ENCODE data around the gene FOXA2. TPM values are rescaled to one million over a fixed set of nuclear protein-coding genes. Genes with fewer than 3 reads are reported as not detected.

FOXA2 gene
- total and polyA plus RNA-seq, 2 of the 13 experiments (the other 11 are each of a cell fraction or from before 2014, with no cell fraction given): 8.8 to 12.2 TPM

GRCh38 chr20:22533823-22534751 is 50.3 kb downstream of the FOXA2 start (continued):
- TF ChIP-seq MEIS1 (CRISPR knock-in tag; IDR thresholded peaks at IDR 0.05; ENCODE audit: borderline replicate concordance) (peak; percentile 100), SOX6 (IDR thresholded peaks at IDR 0.05) (no peak), SOX6 (CRISPR knock-in tag; IDR thresholded peaks at IDR 0.05) (peak; percentile 99), ZNF468 (CRISPR knock-in tag; IDR thresholded peaks at IDR 0.05) (peak; percentile 92), RFX5 (IDR thresholded peaks at IDR 0.05; ENCODE audit: low read depth, low read length) (0 out of 2 replicates have a peak, but pooled peaks have one; percentile 21), NFRKB (IDR thresholded peaks at IDR 0.05) (no peak), KLF16 (CRISPR knock-in tag; IDR thresholded peaks at IDR 0.05) (peak in 1 of 2 experiments; percentile 94; a peak in 2 of 4 replicates), SAFB2 (CRISPR knock-in tag; IDR thresholded peaks at IDR 0.05; ENCODE audit: borderline replicate concordance, low read depth) (peak; percentile 73; the same call in 1 of the 2 replicates), TEAD3 (CRISPR knock-in tag; optimal IDR thresholded peaks at IDR 0.05; ENCODE audit: borderline replicate concordance) (peak; percentile 93), NFAT5 (CRISPR knock-in tag; IDR thresholded peaks at IDR 0.05) (peak; percentile 99), HBP1 (CRISPR knock-in tag; IDR thresholded peaks at IDR 0.05; ENCODE audit: low read depth) (peak; percentile 84), DR1 (CRISPR knock-in tag; IDR thresholded peaks at IDR 0.05) (peak; percentile 69), ZNF367 (CRISPR knock-in tag; IDR thresholded peaks at IDR 0.05; ENCODE audit: borderline replicate concordance) (peak; percentile 84; the same call in 1 of the 2 replicates), REL (CRISPR knock-in tag; conservative IDR thresholded peaks at IDR 0.05) (no peak), ZNF720 (CRISPR knock-in tag; IDR thresholded peaks at IDR 0.05) (peak; percentile 92; the same call in 1 of the 2 replicates)
- TF ChIP-seq, protein P1, sequence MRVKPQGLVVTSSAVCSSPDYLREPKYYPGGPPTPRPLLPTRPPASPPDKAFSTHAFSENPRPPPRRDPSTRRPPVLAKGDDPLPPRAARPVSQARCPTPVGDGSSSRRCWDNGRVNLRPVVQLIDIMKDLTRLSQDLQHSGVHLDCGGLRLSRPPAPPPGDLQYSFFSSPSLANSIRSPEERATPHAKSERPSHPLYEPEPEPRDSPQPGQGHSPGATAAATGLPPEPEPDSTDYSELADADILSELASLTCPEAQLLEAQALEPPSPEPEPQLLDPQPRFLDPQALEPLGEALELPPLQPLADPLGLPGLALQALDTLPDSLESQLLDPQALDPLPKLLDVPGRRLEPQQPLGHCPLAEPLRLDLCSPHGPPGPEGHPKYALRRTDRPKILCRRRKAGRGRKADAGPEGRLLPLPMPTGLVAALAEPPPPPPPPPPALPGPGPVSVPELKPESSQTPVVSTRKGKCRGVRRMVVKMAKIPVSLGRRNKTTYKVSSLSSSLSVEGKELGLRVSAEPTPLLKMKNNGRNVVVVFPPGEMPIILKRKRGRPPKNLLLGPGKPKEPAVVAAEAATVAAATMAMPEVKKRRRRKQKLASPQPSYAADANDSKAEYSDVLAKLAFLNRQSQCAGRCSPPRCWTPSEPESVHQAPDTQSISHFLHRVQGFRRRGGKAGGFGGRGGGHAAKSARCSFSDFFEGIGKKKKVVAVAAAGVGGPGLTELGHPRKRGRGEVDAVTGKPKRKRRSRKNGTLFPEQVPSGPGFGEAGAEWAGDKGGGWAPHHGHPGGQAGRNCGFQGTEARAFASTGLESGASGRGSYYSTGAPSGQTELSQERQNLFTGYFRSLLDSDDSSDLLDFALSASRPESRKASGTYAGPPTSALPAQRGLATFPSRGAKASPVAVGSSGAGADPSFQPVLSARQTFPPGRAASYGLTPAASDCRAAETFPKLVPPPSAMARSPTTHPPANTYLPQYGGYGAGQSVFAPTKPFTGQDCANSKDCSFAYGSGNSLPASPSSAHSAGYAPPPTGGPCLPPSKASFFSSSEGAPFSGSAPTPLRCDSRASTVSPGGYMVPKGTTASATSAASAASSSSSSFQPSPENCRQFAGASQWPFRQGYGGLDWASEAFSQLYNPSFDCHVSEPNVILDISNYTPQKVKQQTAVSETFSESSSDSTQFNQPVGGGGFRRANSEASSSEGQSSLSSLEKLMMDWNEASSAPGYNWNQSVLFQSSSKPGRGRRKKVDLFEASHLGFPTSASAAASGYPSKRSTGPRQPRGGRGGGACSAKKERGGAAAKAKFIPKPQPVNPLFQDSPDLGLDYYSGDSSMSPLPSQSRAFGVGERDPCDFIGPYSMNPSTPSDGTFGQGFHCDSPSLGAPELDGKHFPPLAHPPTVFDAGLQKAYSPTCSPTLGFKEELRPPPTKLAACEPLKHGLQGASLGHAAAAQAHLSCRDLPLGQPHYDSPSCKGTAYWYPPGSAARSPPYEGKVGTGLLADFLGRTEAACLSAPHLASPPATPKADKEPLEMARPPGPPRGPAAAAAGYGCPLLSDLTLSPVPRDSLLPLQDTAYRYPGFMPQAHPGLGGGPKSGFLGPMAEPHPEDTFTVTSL (CRISPR knock-in tag; IDR thresholded peaks at IDR 0.05; ENCODE audit: borderline replicate concordance): peak; percentile 99
